HK-2 (cell line): ENCODE results near the gene CNDP2.
"Not testable (repeated sequence)": the region's sequence is repeated elsewhere in the genome, so short reads cannot be mapped to it uniquely, and the experiment has no call there.

Source experiments
- DNase-seq: peaks from one replicate; pipeline ENCODE4 v3.0.0-alpha.2; 2018; ENCODE audit not compliant: unreplicated experiment

The CNDP2 gene

GRCh38 chr18:74534981-74535649 lies 39.0 kb downstream of the CNDP2 start:
- no peak for DNase-seq

GRCh38 chr18:74539289-74539688 lies 43.1 kb downstream of the CNDP2 start:
- DNase-seq: no peak

- DNase-seq: no peak
Observed at GRCh38 chr18:74540652-74541421, 44.7 kb downstream of the CNDP2 start.

GRCh38 chr18:74541703-74542555 lies 45.8 kb downstream of the CNDP2 start:
- DNase-seq: no peak

GRCh38 chr18:74544898-74545297 lies 48.7 kb downstream of the CNDP2 start:
- DNase-seq: no peak

GRCh38 chr18:74546007-74546406 lies 49.8 kb downstream of the CNDP2 start:
- no peak for DNase-seq

GRCh38 chr18:74546751-74547530 lies 50.8 kb downstream of the CNDP2 start:
- no peak for DNase-seq

GRCh38 chr18:74547860-74548259 lies 51.7 kb downstream of the CNDP2 start:
- DNase-seq: no peak

- DNase-seq: no peak
Observed at GRCh38 chr18:74549591-74550104, 53.5 kb downstream of the CNDP2 start.

- no peak for DNase-seq
Observed at GRCh38 chr18:74550886-74551285, 54.7 kb downstream of the CNDP2 start.

- DNase-seq: no peak
Observed at GRCh38 chr18:74551452-74551851, 55.3 kb downstream of the CNDP2 start.

GRCh38 chr18:74551936-74552555 lies 55.9 kb downstream of the CNDP2 start:
- peak; percentile 58 for DNase-seq

GRCh38 chr18:74556126-74556525 lies 60.0 kb downstream of the CNDP2 start:
- no peak for DNase-seq

GRCh38 chr18:74558096-74558495 lies 61.9 kb downstream of the CNDP2 start:
- no peak for DNase-seq

- DNase-seq: no peak
Observed at GRCh38 chr18:74562131-74562730, 66.1 kb downstream of the CNDP2 start.

GRCh38 chr18:74562775-74563174 lies 66.6 kb downstream of the CNDP2 start:
- DNase-seq: no peak

GRCh38 chr18:74563999-74564398 lies 67.8 kb downstream of the CNDP2 start:
- DNase-seq: no peak

- DNase-seq: not testable (repeated sequence)
Observed at GRCh38 chr18:74565164-74565563, 69.0 kb downstream of the CNDP2 start.

GRCh38 chr18:74565993-74566392 lies 69.8 kb downstream of the CNDP2 start:
- DNase-seq: not testable (repeated sequence)

- no peak for DNase-seq
Observed at GRCh38 chr18:74567822-74568221, 71.7 kb downstream of the CNDP2 start.

GRCh38 chr18:74569401-74569800 lies 73.2 kb downstream of the CNDP2 start:
- DNase-seq: no peak
